ENCODE results near the gene GRAP2. TPM values are rescaled to one million over a fixed set of nuclear protein-coding genes. Genes with fewer than 3 reads are reported as not detected.

The GRAP2 gene
- total RNA-seq, 4 donors from 2014 or later, result 0.67 to 3.1 (median 1.7) TPM

DNA sequence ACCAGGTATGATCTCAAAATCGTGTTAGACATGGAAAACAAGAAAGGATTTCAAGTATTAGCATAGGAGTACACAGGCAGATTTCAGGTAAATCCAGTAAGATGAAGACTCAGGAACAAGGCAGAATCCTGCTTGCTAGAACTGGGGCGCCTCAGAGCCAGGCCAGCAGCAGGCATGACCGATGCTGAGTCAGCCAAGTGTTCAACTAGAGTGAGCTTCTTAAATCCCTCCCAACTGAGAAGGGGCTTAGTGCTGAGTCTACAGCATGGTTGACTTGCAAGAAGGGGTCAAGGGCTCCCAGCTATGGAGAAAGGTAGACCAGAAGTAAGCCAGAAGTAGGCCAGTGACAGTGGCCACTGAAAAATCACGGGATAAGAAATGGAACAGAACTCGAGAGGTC, 12.4 kb downstream of the GRAP2 start:
- 65 to 93% methylated on average over 4 to 5 of the region's 5 CpGs for WGBS, 2 donors (ENCODE audit: low coverage in 1 of 2)
- no peak for ATAC-seq
- Histone ChIP-seq H3K36me3 (no peaks in the 10 kb centered on the region), H3K27ac (no peak overlapping the region), H3K4me1 (peaks cover 0 to 10% (median 9%) of the 10 kb centered on the region in 3 donors), H3K27me3 (peaks cover 19% of the 10 kb centered on the region), H3K9me3 (no peaks in the 10 kb centered on the region), H3K4me3 (no peak overlapping the region)
- TF ChIP-seq EP300 (IDR thresholded peaks at IDR 0.05) (no peak), POLR2A (IDR thresholded peaks at IDR 0.05) (no peak), POLR2AphosphoS5 (IDR thresholded peaks at IDR 0.05) (no peak), CTCF (IDR thresholded peaks at IDR 0.05) (no peak)

DNA sequence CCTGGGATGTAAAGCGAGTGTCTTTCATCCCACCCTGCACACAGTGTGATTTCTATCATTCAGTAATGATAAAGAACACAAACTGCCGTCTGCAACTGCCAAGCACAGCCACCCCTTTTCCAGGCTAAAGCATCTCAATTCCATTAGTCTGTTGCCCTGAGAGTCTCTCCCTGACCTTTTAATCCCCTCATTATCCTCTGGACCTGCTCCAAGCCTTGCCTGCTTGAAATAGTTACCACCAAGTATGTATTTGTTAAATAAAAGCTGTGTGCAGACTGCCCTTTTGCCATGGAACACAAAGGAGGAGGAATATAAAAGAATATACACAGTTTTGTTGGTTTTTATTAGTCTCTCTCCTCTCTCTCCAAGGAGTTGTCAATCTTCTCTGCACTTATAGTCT, 13.0 kb downstream of the GRAP2 start:
- Histone ChIP-seq H3K4me3 (no peak overlapping the region), H3K36me3 (no peaks in the 10 kb centered on the region), H3K9me3 (no peaks in the 10 kb centered on the region), H3K4me1 (peaks cover 0 to 15% (median 13%) of the 10 kb centered on the region in 3 donors), H3K27ac (no peak overlapping the region), H3K27me3 (peaks cover 19% of the 10 kb centered on the region)
- ATAC-seq, result no peak
- TF ChIP-seq POLR2A (IDR thresholded peaks at IDR 0.05), result no peak
- TF ChIP-seq POLR2AphosphoS5 (IDR thresholded peaks at IDR 0.05), result no peak
- TF ChIP-seq CTCF (IDR thresholded peaks at IDR 0.05), result no peak
- TF ChIP-seq EP300 (IDR thresholded peaks at IDR 0.05), result no peak
- WGBS, 2 donors (ENCODE audit: low coverage in 1 of 2), result 30% methylated on average over 2 of the region's 2 CpGs; no CpG with 5 or more reads in 1 of the 2 donors

- TF ChIP-seq POLR2AphosphoS5 (IDR thresholded peaks at IDR 0.05) (no peak), EP300 (IDR thresholded peaks at IDR 0.05) (no peak), POLR2A (IDR thresholded peaks at IDR 0.05) (no peak)
- Histone ChIP-seq H3K27me3 (peaks cover 19% of the 10 kb centered on the region), H3K36me3 (no peaks in the 10 kb centered on the region), H3K4me3 (no peak overlapping the region), H3K9me3 (no peaks in the 10 kb centered on the region), H3K27ac (no peak overlapping the region), H3K4me1 (peaks cover 0 to 17% (median 13%) of the 10 kb centered on the region in 3 donors)
- ATAC-seq, result no peak
- WGBS, 2 donors (ENCODE audit: low coverage in 1 of 2), result 87 to 90% methylated on average over 7 to 9 of the region's 9 CpGs
These were observed 13.7 kb downstream of the GRAP2 start for GRCh38 chr22:39914584-39914983.

GRCh38 chr22:39915295-39915726, 14.4 kb downstream of the GRAP2 start:
- 45 to 57% methylated on average over 4 of the region's 4 CpGs for WGBS, 2 donors (ENCODE audit: low coverage in 1 of 2)
- TF ChIP-seq POLR2A (IDR thresholded peaks at IDR 0.05) (no peak), POLR2AphosphoS5 (IDR thresholded peaks at IDR 0.05) (no peak), EP300 (IDR thresholded peaks at IDR 0.05) (no peak), CTCF (IDR thresholded peaks at IDR 0.05) (no peak)
- ATAC-seq, result no peak
- Histone ChIP-seq H3K9me3 (no peaks in the 10 kb centered on the region), H3K27ac (no peak overlapping the region), H3K27me3 (peaks cover 19% of the 10 kb centered on the region), H3K36me3 (no peaks in the 10 kb centered on the region), H3K4me3 (no peak overlapping the region), H3K4me1 (peaks cover 0 to 18% (median 13%) of the 10 kb centered on the region in 3 donors)

GRCh38 chr22:39916496-39916895, 15.6 kb downstream of the GRAP2 start:
- no peaks in the 10 kb centered on the region for H3K36me3 ChIP-seq
- 79 to 96% methylated on average over 3 of the region's 3 CpGs for WGBS, 2 donors (ENCODE audit: low coverage in 1 of 2)
- H3K4me3 ChIP-seq, result no peak overlapping the region
- no peak overlapping the region for H3K27ac ChIP-seq
- H3K9me3 ChIP-seq, result no peaks in the 10 kb centered on the region
- H3K27me3 ChIP-seq, result peaks cover 19% of the 10 kb centered on the region
- TF ChIP-seq CTCF (IDR thresholded peaks at IDR 0.05), result no peak
- TF ChIP-seq POLR2A (IDR thresholded peaks at IDR 0.05), result no peak
- no peak for TF ChIP-seq POLR2AphosphoS5 (IDR thresholded peaks at IDR 0.05)
- no peak for TF ChIP-seq EP300 (IDR thresholded peaks at IDR 0.05)
- peaks cover 0 to 29% (median 13%) of the 10 kb centered on the region in 3 donors for H3K4me1 ChIP-seq
- no peak for ATAC-seq

Measured in gastroesophageal sphincter (tissue), 4 donors.